Measurements from ENCODE around the gene CYP26B1.

DNA sequence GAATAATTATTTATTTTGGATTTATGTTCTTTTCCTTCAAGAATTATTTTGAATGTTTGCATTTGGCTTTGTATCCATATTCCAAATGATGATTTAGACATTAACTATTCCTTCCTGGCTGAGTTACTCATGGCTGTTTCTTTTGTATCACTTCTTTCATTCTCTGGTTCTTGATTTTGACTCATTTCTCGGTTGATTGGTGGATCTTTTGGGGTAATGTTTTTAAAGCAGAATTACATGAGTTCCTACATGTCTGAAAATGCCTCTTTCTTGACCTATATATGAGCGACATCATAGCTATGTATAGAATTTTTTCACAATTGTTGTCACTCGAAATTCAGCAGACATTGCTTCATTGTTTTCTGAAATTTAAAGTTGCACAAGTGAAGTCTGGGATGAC, 39.5 kb downstream of the CYP26B1 start:
- TF ChIP-seq POLR2A (IDR thresholded peaks at IDR 0.05), result no peak
- TF ChIP-seq, protein P1, sequence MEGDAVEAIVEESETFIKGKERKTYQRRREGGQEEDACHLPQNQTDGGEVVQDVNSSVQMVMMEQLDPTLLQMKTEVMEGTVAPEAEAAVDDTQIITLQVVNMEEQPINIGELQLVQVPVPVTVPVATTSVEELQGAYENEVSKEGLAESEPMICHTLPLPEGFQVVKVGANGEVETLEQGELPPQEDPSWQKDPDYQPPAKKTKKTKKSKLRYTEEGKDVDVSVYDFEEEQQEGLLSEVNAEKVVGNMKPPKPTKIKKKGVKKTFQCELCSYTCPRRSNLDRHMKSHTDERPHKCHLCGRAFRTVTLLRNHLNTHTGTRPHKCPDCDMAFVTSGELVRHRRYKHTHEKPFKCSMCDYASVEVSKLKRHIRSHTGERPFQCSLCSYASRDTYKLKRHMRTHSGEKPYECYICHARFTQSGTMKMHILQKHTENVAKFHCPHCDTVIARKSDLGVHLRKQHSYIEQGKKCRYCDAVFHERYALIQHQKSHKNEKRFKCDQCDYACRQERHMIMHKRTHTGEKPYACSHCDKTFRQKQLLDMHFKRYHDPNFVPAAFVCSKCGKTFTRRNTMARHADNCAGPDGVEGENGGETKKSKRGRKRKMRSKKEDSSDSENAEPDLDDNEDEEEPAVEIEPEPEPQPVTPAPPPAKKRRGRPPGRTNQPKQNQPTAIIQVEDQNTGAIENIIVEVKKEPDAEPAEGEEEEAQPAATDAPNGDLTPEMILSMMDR (IDR thresholded peaks at IDR 0.05 in 4 of 5, conservative IDR thresholded peaks at IDR 0.05 in 1 of 5), result no peak
